Erythroblast (primary cell): ENCODE results near the gene NOTCH3.

Source experiments
- DNase-seq, 2 experiments: peaks; one replicate each; lab custom pipeline; 2025; lab: John Stamatoyannopoulos, UW
- GATA1 ChIP-seq: IDR thresholded peaks from 2 replicates; pipeline ENCODE4 v1.6.1; 2011; ENCODE audit warnings: low read depth, mild to moderate bottlenecking, control low read depth, low read length, moderate library complexity
- POLR2A ChIP-seq: IDR thresholded peaks from 2 replicates; pipeline ENCODE4 v1.6.1; 2011; ENCODE audit warnings: mild to moderate bottlenecking, low read length

NOTCH3 gene

GRCh38 chr19:15177269-15178116, 23.3 kb downstream of the NOTCH3 start:
- DNase-seq: peak; percentile 83 to 89
- TF ChIP-seq POLR2A: no peak
- TF ChIP-seq GATA1: no peak

- TF ChIP-seq GATA1 (no peak), POLR2A (no peak)
- no peak for DNase-seq
These were observed 25.2 kb downstream of the NOTCH3 start for GRCh38 chr19:15175609-15176008.

GRCh38 chr19:15173746-15174404, 26.9 kb downstream of the NOTCH3 start:
- TF ChIP-seq POLR2A (no peak), GATA1 (no peak)

GRCh38 chr19:15170345-15170744, 30.4 kb downstream of the NOTCH3 start:
- no peak for DNase-seq
- TF ChIP-seq POLR2A: no peak
- no peak for TF ChIP-seq GATA1

More at GRCh38 chr19:15173746-15174404, 26.9 kb downstream of the NOTCH3 start:
- peak; percentile 19 to 24 for DNase-seq

- no peak for TF ChIP-seq GATA1
- no peak for TF ChIP-seq POLR2A
- no peak for DNase-seq
These were observed 31.1 kb downstream of the NOTCH3 start for GRCh38 chr19:15169541-15170285.

GRCh38 chr19:15166700-15167099, 34.1 kb downstream of the NOTCH3 start:
- no peak for DNase-seq
- no peak for TF ChIP-seq POLR2A
- TF ChIP-seq GATA1: no peak

GRCh38 chr19:15161028-15161984, 39.5 kb downstream of the NOTCH3 start:
- DNase-seq: peak; percentile 23 to 46
- TF ChIP-seq POLR2A: no peak
- no peak for TF ChIP-seq GATA1

- no peak for TF ChIP-seq GATA1
- no peak for TF ChIP-seq POLR2A
These were observed 41.5 kb downstream of the NOTCH3 start for GRCh38 chr19:15159251-15159650.

GRCh38 chr19:15156391-15156790, 44.4 kb downstream of the NOTCH3 start:
- no peak for DNase-seq
- TF ChIP-seq GATA1 (no peak), POLR2A (no peak)

More at GRCh38 chr19:15159251-15159650, 41.5 kb downstream of the NOTCH3 start:
- DNase-seq: no peak

GRCh38 chr19:15155296-15155695, 45.5 kb downstream of the NOTCH3 start:
- TF ChIP-seq POLR2A (no peak), GATA1 (no peak)
- DNase-seq: no peak

GRCh38 chr19:15154002-15154612, 46.7 kb downstream of the NOTCH3 start:
- no peak for TF ChIP-seq GATA1
- no peak for TF ChIP-seq POLR2A
- DNase-seq: peak; percentile 37 to 57

GRCh38 chr19:15149737-15150136, 51.1 kb downstream of the NOTCH3 start:
- DNase-seq: no peak

GRCh38 chr19:15147090-15147489, 53.7 kb downstream of the NOTCH3 start:
- no peak for DNase-seq
- TF ChIP-seq GATA1: no peak
- no peak for TF ChIP-seq POLR2A

More at GRCh38 chr19:15149737-15150136, 51.1 kb downstream of the NOTCH3 start:
- TF ChIP-seq GATA1 (no peak), POLR2A (no peak)
